SJSA1 (cell line): ENCODE measurements around the gene STIM1. TPM values are rescaled to one million over a fixed set of nuclear protein-coding genes. Genes with fewer than 3 reads are reported as not detected.
"Not testable (repeated sequence)": the region's sequence is repeated elsewhere in the genome, so short reads cannot be mapped to it uniquely, and the experiment has no call there.

Experiments used
- DNase-seq, 2 experiments: peaks; one replicate each; pipeline ENCODE4 v3.0.0-alpha.2; 2015 to 2020; ENCODE audit warnings: low spot score in 2 of 2, low read depth in 1 of 2
- H3K27ac ChIP-seq: fragments of 250-450 bp; sonication (Bioruptor Pico); 2 replicates; pipeline ENCODE4 v1.5.1; 2020; ENCODE audit warnings: mild to moderate bottlenecking, moderate library complexity
- H3K27me3 ChIP-seq: fragments of 250-450 bp; sonication (Bioruptor Pico); replicated peaks from 2 replicates; pipeline ENCODE4 v1.5.1; 2020; ENCODE audit warnings: mild to moderate bottlenecking, moderate library complexity
- H3K36me3 ChIP-seq: fragments of 250-450 bp; sonication (Bioruptor Pico); 2 replicates; pipeline ENCODE4 v1.5.1; 2020; ENCODE audit warnings: mild to moderate bottlenecking
- H3K4me1 ChIP-seq: fragments of 250-450 bp; sonication (Bioruptor Pico); replicated peaks from 2 replicates; pipeline ENCODE4 v1.6.1; 2021; ENCODE audit warnings: mild to moderate bottlenecking
- H3K4me3 ChIP-seq: fragments of 250-450 bp; sonication (Bioruptor Pico); 2 replicates; pipeline ENCODE4 v1.5.1; 2020; ENCODE audit warnings: mild to moderate bottlenecking
- H3K9me3 ChIP-seq: fragments of 250-450 bp; sonication (Bioruptor Pico); replicated peaks from 2 replicates; pipeline ENCODE4 v1.5.1; 2020; ENCODE audit warnings: mild to moderate bottlenecking
- total RNA-seq: library from RNA; depleted of rRNA; stranded (reverse); fragments of >200 nt; shearing (Covaris generic); gene quantifications from 2 replicates; pipeline ENCODE4 v1.2.3, GENCODE V29; 2014

Gene STIM1
- total RNA-seq, 1 experiment from 2014 or later = 87.2 TPM

GRCh38 chr11:3994030-3994640, 138.7 kb downstream of the STIM1 start:
- H3K4me1 ChIP-seq = no peaks in the 10 kb centered on the region
- no peaks in the 10 kb centered on the region for H3K36me3 ChIP-seq
- no peak overlapping the region for H3K4me3 ChIP-seq
- peaks cover 19% of the 10 kb centered on the region for H3K9me3 ChIP-seq
- no peak for DNase-seq
- no peak overlapping the region for H3K27ac ChIP-seq
- no peaks in the 10 kb centered on the region for H3K27me3 ChIP-seq

DNA sequence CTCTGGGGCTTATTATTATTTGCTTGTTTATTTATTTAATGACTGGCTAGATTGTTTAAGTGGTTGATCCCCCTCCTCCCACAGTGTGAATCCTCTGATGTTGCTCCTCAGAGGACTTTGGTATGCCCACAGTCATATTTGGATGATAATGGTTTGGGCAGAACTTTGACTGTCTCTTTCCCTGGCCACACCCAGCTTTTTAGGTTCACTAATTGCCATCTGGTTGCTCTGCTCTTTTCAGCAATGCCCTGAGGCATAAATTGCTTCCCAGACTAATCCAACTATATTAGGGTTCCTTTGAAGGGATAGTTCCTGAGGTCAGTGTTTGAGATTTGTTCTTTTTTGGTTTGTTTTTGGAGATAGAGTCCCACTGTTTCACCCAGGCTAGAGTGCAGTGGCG, 139.8 kb downstream of the STIM1 start:
- H3K27me3 ChIP-seq = no peaks in the 10 kb centered on the region
- H3K4me1 ChIP-seq = no peaks in the 10 kb centered on the region
- no peak overlapping the region for H3K27ac ChIP-seq
- peaks cover 24% of the 10 kb centered on the region for H3K9me3 ChIP-seq
- H3K36me3 ChIP-seq = no peaks in the 10 kb centered on the region
- DNase-seq = no peak
- H3K4me3 ChIP-seq = no peak overlapping the region

DNA sequence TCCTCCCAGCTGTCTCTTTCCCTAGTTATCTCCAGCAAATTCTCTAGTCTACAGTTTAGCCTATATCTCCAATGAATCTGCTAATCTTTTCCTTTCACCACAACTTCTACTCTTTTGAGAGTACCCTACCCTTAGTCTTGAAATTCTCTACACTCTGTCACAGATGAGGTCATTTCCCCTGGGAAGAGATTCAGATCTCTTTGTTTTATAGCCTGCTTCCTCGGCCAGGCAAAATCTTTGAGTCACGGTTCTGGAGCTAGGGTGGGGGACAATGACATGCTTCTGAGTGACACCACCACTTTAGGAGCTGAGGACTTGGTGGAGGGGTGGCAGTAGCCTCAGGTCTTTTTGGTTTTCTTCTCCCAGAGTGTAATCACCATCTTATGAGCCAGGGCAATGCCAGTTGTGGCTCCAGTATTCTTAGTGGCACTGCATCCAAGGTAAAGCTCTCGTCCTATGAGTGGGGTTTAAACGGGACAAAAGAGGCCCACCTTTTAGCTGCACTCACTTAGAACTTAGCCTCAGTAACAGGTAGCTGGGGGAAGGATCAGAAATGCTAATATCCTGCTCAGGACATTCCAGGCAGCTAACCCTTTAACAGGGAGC, 140.6 kb downstream of the STIM1 start:
- Histone ChIP-seq H3K4me1 (no peaks in the 10 kb centered on the region), H3K4me3 (no peak overlapping the region), H3K27me3 (no peaks in the 10 kb centered on the region), H3K9me3 (peaks cover 24% of the 10 kb centered on the region), H3K27ac (no peak overlapping the region), H3K36me3 (no peaks in the 10 kb centered on the region)
- DNase-seq = peak in 1 of 2 experiments; percentile 34

GRCh38 chr11:3996651-3997050, 141.2 kb downstream of the STIM1 start:
- Histone ChIP-seq H3K4me3 (no peak overlapping the region), H3K9me3 (peaks cover 24% of the 10 kb centered on the region), H3K36me3 (no peaks in the 10 kb centered on the region), H3K27me3 (no peaks in the 10 kb centered on the region), H3K4me1 (no peaks in the 10 kb centered on the region), H3K27ac (no peak overlapping the region)
- DNase-seq = no peak

DNA sequence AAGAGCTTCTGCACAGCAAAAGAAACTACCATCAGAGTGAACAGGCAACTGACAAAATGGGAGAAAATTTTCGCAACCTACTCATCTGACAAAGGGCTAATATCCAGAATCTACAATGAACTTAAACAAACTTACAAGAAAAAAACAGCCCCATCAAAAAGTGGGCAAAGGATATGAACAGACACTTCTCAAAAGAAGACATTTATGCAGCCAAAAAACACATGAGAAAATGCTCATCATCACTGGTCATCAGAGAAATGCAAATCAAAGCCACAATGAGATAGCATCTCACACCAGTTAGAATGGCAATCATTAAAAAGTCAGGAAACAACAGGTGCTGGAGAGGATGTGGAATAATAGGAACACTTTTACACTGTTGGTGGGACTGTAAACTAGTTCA, 149.3 kb downstream of the STIM1 start:
- not testable (repeated sequence) for H3K9me3 ChIP-seq, H3K27ac ChIP-seq, H3K27me3 ChIP-seq, H3K4me1 ChIP-seq, H3K4me3 ChIP-seq, DNase-seq, H3K36me3 ChIP-seq

GRCh38 chr11:4006946-4007680, 151.6 kb downstream of the STIM1 start:
- no peaks in the 10 kb centered on the region for H3K9me3 ChIP-seq
- no peak overlapping the region for H3K27ac ChIP-seq
- no peaks in the 10 kb centered on the region for H3K4me1 ChIP-seq
- no peak for DNase-seq
- H3K36me3 ChIP-seq = no peaks in the 10 kb centered on the region
- no peaks in the 10 kb centered on the region for H3K27me3 ChIP-seq
- H3K4me3 ChIP-seq = no peak overlapping the region

DNA sequence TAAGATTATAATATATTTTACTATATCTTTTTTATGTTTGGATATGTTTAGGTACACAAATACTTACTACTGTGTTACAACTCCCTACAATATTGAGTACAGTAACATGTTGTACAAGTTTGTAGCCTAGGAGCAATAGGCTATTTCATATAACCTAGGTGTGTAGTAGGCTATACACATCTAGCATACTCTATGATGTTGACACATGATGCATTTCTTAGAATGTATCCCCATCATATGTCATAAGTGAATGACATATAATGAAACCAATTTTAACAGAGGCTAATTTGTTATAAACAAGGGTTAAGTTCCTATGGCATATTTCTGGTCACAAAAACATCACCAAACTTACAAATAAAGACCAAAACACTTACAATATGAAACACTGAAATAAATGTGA, 152.7 kb downstream of the STIM1 start:
- no peaks in the 10 kb centered on the region for H3K4me1 ChIP-seq
- no peaks in the 10 kb centered on the region for H3K9me3 ChIP-seq
- H3K27me3 ChIP-seq = no peaks in the 10 kb centered on the region
- no peak overlapping the region for H3K4me3 ChIP-seq
- H3K27ac ChIP-seq = no peak overlapping the region
- DNase-seq = no peak
- H3K36me3 ChIP-seq = no peaks in the 10 kb centered on the region

DNA sequence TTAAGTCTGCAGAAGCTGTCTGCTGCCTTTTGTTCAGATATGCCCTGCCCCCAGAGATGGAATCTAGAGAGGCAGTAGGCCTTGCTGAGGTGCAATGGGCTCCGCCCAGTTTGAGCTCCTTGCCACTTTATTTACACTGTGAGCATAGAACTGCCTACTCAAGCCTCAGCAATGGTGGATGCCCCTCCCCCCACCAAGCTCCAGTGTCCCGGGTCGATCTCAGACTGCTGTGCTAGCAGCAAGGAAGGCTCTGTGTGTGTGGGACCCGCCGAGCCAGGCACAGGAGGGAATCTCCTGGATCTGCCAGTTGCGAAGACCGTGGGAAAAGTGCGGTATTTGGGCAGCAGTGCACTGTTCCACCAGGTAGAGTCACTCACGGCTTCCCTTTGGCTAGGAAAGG, 161.1 kb downstream of the STIM1 start:
- not testable (repeated sequence) for DNase-seq, H3K27me3 ChIP-seq, H3K27ac ChIP-seq, H3K36me3 ChIP-seq, H3K4me3 ChIP-seq, H3K9me3 ChIP-seq
- peaks cover 14% of the 10 kb centered on the region for H3K4me1 ChIP-seq

DNA sequence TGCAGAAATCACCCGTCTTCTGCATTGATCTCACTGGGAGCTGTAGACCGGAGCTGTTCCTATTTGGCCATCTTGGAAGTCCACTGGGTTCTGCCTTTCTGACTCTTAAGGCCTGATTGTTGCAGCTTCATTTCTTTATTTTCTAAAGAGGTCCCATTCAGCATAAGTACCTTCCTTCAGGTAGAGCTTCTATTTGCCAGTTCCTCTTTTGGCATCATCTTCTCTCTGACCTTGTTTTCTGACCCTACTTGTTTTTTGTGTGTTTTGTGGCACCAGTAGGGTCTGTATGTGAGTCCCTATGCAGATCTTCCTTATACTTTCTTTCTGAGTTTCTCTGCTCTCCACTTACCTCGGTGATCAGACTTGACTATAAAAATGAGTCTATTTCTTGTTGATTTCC, 161.7 kb downstream of the STIM1 start:
- no peak overlapping the region for H3K4me3 ChIP-seq
- DNase-seq = no peak
- H3K27me3 ChIP-seq = no peaks in the 10 kb centered on the region
- peaks cover 14% of the 10 kb centered on the region for H3K4me1 ChIP-seq
- peaks cover 3% of the 10 kb centered on the region for H3K9me3 ChIP-seq
- no peaks in the 10 kb centered on the region for H3K36me3 ChIP-seq
- 0 out of 2 replicates have a peak overlapping the region, but pooled peaks have one; percentile 10 for H3K27ac ChIP-seq

GRCh38 chr11:4018641-4019040, 163.2 kb downstream of the STIM1 start:
- Histone ChIP-seq H3K27ac (no peak overlapping the region), H3K27me3 (no peaks in the 10 kb centered on the region), H3K36me3 (no peaks in the 10 kb centered on the region), H3K4me1 (peaks cover 14% of the 10 kb centered on the region), H3K4me3 (no peak overlapping the region), H3K9me3 (peaks cover 3% of the 10 kb centered on the region)
- DNase-seq = no peak

DNA sequence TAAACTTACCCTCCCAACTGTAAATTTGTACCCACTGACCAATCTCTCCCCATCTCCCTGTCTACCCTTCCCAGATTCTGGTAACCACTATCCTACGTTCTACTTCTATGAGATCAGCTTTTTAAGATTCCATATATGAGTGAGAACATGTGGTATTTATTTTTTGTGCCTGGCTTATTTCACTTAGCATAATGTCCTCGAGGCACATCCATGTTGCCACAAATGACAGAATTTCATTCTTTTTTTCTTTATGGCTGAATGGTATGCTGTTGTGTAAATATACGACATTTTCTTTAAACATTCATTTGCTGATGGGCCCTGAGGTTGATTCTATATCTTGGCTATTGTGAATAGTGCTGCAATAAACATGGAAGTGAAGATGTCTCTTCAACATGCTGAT, 164.4 kb downstream of the STIM1 start:
- no peaks in the 10 kb centered on the region for H3K27me3 ChIP-seq
- peak overlapping the region; percentile 60 for H3K27ac ChIP-seq
- H3K4me3 ChIP-seq = no peak overlapping the region
- H3K36me3 ChIP-seq = peaks cover 5% of the 10 kb centered on the region; the same call in 1 of the 2 replicates
- peaks cover 16% of the 10 kb centered on the region for H3K4me1 ChIP-seq
- H3K9me3 ChIP-seq = peaks cover 3% of the 10 kb centered on the region
- DNase-seq = peak in 1 of 2 experiments; percentile 72

- DNase-seq = no peak
- H3K36me3 ChIP-seq = peaks cover 5% of the 10 kb centered on the region; the same call in 1 of the 2 replicates
- peaks cover 32% of the 10 kb centered on the region for H3K4me1 ChIP-seq
- no peak overlapping the region for H3K4me3 ChIP-seq
- no peak overlapping the region for H3K27ac ChIP-seq
- H3K9me3 ChIP-seq = no peaks in the 10 kb centered on the region; the same call in 1 of the 2 replicates
- no peaks in the 10 kb centered on the region for H3K27me3 ChIP-seq
These were observed 167.2 kb downstream of the STIM1 start for GRCh38 chr11:4022669-4023068.

- Histone ChIP-seq H3K9me3 (no peaks in the 10 kb centered on the region; the same call in 1 of the 2 replicates), H3K27ac (peak overlapping the region; percentile 56), H3K36me3 (peaks cover 5% of the 10 kb centered on the region; the same call in 1 of the 2 replicates), H3K4me1 (peaks cover 22% of the 10 kb centered on the region), H3K4me3 (no peak overlapping the region), H3K27me3 (no peaks in the 10 kb centered on the region)
- DNase-seq = peak in 1 of 2 experiments; percentile 60
These were observed 169.9 kb downstream of the STIM1 start for GRCh38 chr11:4025248-4025966.

DNA sequence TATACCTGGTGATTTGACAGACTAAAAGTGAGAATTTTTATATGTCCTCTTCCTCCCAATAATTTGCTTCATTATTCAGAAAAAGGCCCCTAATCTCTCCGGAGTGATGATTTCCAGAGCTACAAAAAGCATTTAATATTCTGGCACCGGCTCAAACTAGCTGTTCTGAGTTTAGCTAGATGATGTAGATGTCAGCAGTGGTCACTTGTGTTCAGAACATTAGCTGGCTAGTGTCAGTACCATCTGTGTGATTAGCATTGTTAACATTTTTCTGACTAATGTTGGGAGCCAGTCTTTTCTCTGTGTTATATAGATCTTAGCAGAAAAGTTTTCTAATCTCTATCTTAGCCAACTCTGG, 170.5 kb downstream of the STIM1 start:
- no peak for DNase-seq
- peak overlapping the region; percentile 56 for H3K27ac ChIP-seq

More for the DNA sequence above, 170.5 kb downstream of the STIM1 start:
- Histone ChIP-seq H3K9me3 (no peaks in the 10 kb centered on the region; the same call in 1 of the 2 replicates), H3K27me3 (no peaks in the 10 kb centered on the region), H3K36me3 (peaks cover 5% of the 10 kb centered on the region; the same call in 1 of the 2 replicates), H3K4me1 (peaks cover 20% of the 10 kb centered on the region), H3K4me3 (no peak overlapping the region)
